GM23338 (cell line): ENCODE measurements around the gene PFN1.

Source experiments
- CREB1 ChIP-seq: fragments of 250-450 bp; sonication (Bioruptor Pico); IDR thresholded peaks from 2 replicates; pipeline ENCODE4 v1.5.0; 2020; ENCODE audit warnings: low read depth, mild to moderate bottlenecking, moderate library complexity
- EZH2 ChIP-seq: fragments of 200-600 bp; sonication (generic); IDR thresholded peaks from one replicate; pipeline ENCODE4 v1.8.0; 2017; ENCODE audit warnings: antibody characterized with exemption, mild to moderate bottlenecking, low read depth; ENCODE audit not compliant: unreplicated experiment
- EZH2phosphoT487 ChIP-seq: fragments of 200-600 bp; sonication (generic); IDR thresholded peaks from one replicate; pipeline ENCODE4 v1.8.1; 2018; ENCODE audit warnings: antibody characterized with exemption; ENCODE audit not compliant: unreplicated experiment
- POLR2AphosphoS5 ChIP-seq: IDR thresholded peaks from 2 replicates; pipeline ENCODE4 v1.6.1; 2016; ENCODE audit warnings: antibody characterized with exemption, low read depth
- REST ChIP-seq: IDR thresholded peaks from one replicate; pipeline ENCODE4 v1.6.1; 2018; ENCODE audit warnings: antibody characterized with exemption; ENCODE audit not compliant: unreplicated experiment
- STAT1 ChIP-seq: IDR thresholded peaks from one replicate; pipeline ENCODE4 v1.6.1; 2016; ENCODE audit warnings: antibody characterized with exemption; ENCODE audit not compliant: unreplicated experiment
- ZNF114 ChIP-seq: fragments of 250-450 bp; sonication (Bioruptor Pico); IDR thresholded peaks from 2 replicates; pipeline ENCODE4 v1.5.0; 2020; ENCODE audit warnings: mild to moderate bottlenecking, moderate library complexity
- TF ChIP-seq, protein P1 (sequence below), 2 experiments: fragments of 200-600 bp in 1 of 2; sonication (generic) in 1 of 2; conservative IDR thresholded peaks; 2 replicates each; pipeline versions ENCODE4 v1.5.1 to v1.6.1; 2016 to 2017; ENCODE audit warnings: antibody characterized with exemption in 2 of 2, low read depth in 2 of 2, mild to moderate bottlenecking in 2 of 2, moderate library complexity in 1 of 2
- TF ChIP-seq, protein P2 (sequence below): fragments of 250-450 bp; sonication (Bioruptor Pico); IDR thresholded peaks from 2 replicates; pipeline ENCODE4 v1.5.0; 2020; ENCODE audit warnings: mild to moderate bottlenecking, moderate library complexity

DNA sequence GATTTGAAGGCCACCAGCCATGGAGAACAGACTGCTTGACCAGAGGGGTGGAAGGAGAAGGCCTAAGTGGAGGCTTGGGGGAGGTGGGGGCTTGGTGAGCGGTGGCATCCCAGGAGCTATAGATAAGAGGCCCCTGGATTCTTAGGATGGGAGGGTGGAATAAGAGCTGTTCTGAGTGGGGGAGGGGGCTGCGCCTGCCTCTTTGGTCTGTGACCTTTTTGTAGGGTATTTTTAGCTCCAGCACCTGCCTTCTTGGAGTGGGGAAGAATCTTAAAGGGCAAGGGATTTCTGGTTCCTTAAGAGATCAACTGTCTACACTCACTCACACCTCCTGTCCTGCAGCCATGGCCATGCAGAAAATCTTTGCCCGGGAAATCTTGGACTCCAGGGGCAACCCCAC is 3.2 kb upstream of the PFN1 start:
- TF ChIP-seq, protein P1, sequence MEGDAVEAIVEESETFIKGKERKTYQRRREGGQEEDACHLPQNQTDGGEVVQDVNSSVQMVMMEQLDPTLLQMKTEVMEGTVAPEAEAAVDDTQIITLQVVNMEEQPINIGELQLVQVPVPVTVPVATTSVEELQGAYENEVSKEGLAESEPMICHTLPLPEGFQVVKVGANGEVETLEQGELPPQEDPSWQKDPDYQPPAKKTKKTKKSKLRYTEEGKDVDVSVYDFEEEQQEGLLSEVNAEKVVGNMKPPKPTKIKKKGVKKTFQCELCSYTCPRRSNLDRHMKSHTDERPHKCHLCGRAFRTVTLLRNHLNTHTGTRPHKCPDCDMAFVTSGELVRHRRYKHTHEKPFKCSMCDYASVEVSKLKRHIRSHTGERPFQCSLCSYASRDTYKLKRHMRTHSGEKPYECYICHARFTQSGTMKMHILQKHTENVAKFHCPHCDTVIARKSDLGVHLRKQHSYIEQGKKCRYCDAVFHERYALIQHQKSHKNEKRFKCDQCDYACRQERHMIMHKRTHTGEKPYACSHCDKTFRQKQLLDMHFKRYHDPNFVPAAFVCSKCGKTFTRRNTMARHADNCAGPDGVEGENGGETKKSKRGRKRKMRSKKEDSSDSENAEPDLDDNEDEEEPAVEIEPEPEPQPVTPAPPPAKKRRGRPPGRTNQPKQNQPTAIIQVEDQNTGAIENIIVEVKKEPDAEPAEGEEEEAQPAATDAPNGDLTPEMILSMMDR (conservative IDR thresholded peaks at IDR 0.05; ENCODE audit: low read depth in 2 of 2): no peak
- TF ChIP-seq EZH2: no peak
- no peak for TF ChIP-seq ZNF114
- no peak for TF ChIP-seq POLR2AphosphoS5
- no peak for TF ChIP-seq EZH2phosphoT487
- no peak for TF ChIP-seq REST
- no peak for TF ChIP-seq CREB1 (CRISPR knock-in tag)
- TF ChIP-seq, protein P2, sequence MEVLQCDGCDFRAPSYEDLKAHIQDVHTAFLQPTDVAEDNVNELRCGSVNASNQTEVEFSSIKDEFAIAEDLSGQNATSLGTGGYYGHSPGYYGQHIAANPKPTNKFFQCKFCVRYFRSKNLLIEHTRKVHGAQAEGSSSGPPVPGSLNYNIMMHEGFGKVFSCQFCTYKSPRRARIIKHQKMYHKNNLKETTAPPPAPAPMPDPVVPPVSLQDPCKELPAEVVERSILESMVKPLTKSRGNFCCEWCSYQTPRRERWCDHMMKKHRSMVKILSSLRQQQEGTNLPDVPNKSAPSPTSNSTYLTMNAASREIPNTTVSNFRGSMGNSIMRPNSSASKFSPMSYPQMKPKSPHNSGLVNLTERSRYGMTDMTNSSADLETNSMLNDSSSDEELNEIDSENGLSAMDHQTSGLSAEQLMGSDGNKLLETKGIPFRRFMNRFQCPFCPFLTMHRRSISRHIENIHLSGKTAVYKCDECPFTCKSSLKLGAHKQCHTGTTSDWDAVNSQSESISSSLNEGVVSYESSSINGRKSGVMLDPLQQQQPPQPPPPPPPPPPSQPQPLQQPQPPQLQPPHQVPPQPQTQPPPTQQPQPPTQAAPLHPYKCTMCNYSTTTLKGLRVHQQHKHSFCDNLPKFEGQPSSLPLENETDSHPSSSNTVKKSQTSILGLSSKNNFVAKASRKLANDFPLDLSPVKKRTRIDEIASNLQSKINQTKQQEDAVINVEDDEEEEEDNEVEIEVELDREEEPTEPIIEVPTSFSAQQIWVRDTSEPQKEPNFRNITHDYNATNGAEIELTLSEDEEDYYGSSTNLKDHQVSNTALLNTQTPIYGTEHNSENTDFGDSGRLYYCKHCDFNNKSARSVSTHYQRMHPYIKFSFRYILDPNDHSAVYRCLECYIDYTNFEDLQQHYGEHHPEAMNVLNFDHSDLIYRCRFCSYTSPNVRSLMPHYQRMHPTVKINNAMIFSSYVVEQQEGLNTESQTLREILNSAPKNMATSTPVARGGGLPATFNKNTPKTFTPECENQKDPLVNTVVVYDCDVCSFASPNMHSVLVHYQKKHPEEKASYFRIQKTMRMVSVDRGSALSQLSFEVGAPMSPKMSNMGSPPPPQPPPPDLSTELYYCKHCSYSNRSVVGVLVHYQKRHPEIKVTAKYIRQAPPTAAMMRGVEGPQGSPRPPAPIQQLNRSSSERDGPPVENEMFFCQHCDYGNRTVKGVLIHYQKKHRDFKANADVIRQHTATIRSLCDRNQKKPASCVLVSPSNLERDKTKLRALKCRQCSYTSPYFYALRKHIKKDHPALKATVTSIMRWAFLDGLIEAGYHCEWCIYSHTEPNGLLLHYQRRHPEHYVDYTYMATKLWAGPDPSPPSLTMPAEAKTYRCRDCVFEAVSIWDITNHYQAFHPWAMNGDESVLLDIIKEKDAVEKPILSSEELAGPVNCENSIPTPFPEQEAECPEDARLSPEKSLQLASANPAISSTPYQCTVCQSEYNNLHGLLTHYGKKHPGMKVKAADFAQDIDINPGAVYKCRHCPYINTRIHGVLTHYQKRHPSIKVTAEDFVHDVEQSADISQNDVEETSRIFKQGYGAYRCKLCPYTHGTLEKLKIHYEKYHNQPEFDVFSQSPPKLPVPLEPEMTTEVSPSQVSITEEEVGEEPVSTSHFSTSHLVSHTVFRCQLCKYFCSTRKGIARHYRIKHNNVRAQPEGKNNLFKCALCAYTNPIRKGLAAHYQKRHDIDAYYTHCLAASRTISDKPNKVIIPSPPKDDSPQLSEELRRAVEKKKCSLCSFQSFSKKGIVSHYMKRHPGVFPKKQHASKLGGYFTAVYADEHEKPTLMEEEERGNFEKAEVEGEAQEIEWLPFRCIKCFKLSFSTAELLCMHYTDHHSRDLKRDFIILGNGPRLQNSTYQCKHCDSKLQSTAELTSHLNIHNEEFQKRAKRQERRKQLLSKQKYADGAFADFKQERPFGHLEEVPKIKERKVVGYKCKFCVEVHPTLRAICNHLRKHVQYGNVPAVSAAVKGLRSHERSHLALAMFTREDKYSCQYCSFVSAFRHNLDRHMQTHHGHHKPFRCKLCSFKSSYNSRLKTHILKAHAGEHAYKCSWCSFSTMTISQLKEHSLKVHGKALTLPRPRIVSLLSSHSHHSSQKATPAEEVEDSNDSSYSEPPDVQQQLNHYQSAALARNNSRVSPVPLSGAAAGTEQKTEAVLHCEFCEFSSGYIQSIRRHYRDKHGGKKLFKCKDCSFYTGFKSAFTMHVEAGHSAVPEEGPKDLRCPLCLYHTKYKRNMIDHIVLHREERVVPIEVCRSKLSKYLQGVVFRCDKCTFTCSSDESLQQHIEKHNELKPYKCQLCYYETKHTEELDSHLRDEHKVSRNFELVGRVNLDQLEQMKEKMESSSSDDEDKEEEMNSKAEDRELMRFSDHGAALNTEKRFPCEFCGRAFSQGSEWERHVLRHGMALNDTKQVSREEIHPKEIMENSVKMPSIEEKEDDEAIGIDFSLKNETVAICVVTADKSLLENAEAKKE (CRISPR knock-in tag): no peak
- TF ChIP-seq STAT1: no peak
